H1 (cell line): ENCODE measurements around the gene RABGAP1. TPM values are rescaled to one million over a fixed set of nuclear protein-coding genes. Genes with fewer than 3 reads are reported as not detected.

Source experiments
- CTCF ChIA-PET: fragments of 300-600 bp; sonication (Branson Sonifier 250); formaldehyde crosslinking; loops from one replicate; lab custom pipeline; 2021; ENCODE audit not compliant: partially characterized antibody; lab: Charles Lee
- POLR2A ChIA-PET: fragments of 300-600 bp; sonication (Branson Sonifier 250); formaldehyde crosslinking; loops from one replicate; lab custom pipeline; 2021; ENCODE audit warnings: inconsistent platforms; ENCODE audit not compliant: partially characterized antibody; lab: Charles Lee
- DNase-seq, 2 experiments: peaks; one replicate each; pipeline versions ENCODE4 v3.0.0 to v3.0.0-alpha.2; 2010 to 2022; ENCODE audit warnings: low spot score in 2 of 2, low read depth in 1 of 2, mixed read lengths in 1 of 2
- FAIRE-seq: peaks from 2 replicates; lab custom pipeline; 2011; peaks lifted over from hg19 to GRCh38; lab: Jason Lieb, UNC
- H2AFZ ChIP-seq: 2 replicates; pipeline ENCODE4 v1.8.1; 2012; ENCODE audit warnings: low read length, inconsistent platforms
- H2AK5ac ChIP-seq: 2 replicates; pipeline ENCODE4 v1.6.1; 2013; ENCODE audit warnings: low read depth, low read length
- H2BK120ac ChIP-seq: replicated peaks from 2 replicates; pipeline ENCODE3; 2013; ENCODE audit warnings: low read depth, low read length, inconsistent platforms
- H2BK12ac ChIP-seq: 2 replicates; pipeline ENCODE4 v1.6.1; 2013; ENCODE audit warnings: low read depth, low read length
- H2BK15ac ChIP-seq: 2 replicates; pipeline ENCODE4 v1.6.1; 2013; ENCODE audit warnings: low read length
- H2BK20ac ChIP-seq: 2 replicates; pipeline ENCODE4 v1.6.1; 2013; ENCODE audit warnings: low read length
- H2BK5ac ChIP-seq: 2 replicates; pipeline ENCODE4 v1.6.1; 2013; ENCODE audit warnings: low read depth, low read length
- H3K14ac ChIP-seq: 2 replicates; pipeline ENCODE4 v1.6.1; 2013; ENCODE audit warnings: inconsistent platforms; ENCODE audit not compliant: insufficient read length
- H3K18ac ChIP-seq: 2 replicates; pipeline ENCODE4 v1.6.1; 2013; ENCODE audit warnings: low read length; ENCODE audit errors: extremely low read depth
- H3K23ac ChIP-seq: 2 replicates; pipeline ENCODE4 v1.6.1; 2013; ENCODE audit warnings: inconsistent platforms; ENCODE audit not compliant: insufficient read length
- H3K23me2 ChIP-seq: 2 replicates; pipeline ENCODE4 v1.6.1; 2013; ENCODE audit warnings: low read depth, low read length
- H3K27ac ChIP-seq: 2 replicates; pipeline ENCODE4 v1.6.1; 2011; ENCODE audit warnings: low read depth, low read length, inconsistent platforms
- H3K27me3 ChIP-seq, 4 experiments: replicated peaks in 1 of 4; 1 replicate in 1 of 4; 2 replicates in 3 of 4; pipeline versions ENCODE4 v1.6.1 to v1.8.1; 2011 to 2013; ENCODE audit warnings: low read length in 3 of 4, mild to moderate bottlenecking in 3 of 4, inconsistent platforms in 2 of 4, mixed read lengths in 2 of 4, moderate library complexity in 1 of 4; ENCODE audit not compliant: control insufficient read depth in 3 of 4, insufficient read depth in 3 of 4; ENCODE audit errors: extremely low read depth in 1 of 4
- H3K36me3 ChIP-seq, 4 experiments: 2 replicates each; pipeline versions ENCODE4 v1.6.1 to v1.8.1; 2011 to 2013; ENCODE audit warnings: mild to moderate bottlenecking in 4 of 4, low read length in 3 of 4, moderate library complexity in 2 of 4, control low read depth in 1 of 4, inconsistent platforms in 1 of 4; ENCODE audit not compliant: insufficient read depth in 4 of 4, control insufficient read depth in 2 of 4
- H3K4ac ChIP-seq: replicated peaks from 2 replicates; pipeline ENCODE3; 2013; ENCODE audit warnings: low read length, low read depth, mixed read lengths, inconsistent platforms; ENCODE audit not compliant: insufficient read length
- H3K4me1 ChIP-seq, 4 experiments: replicated peaks in 1 of 4; 1 replicate in 1 of 4; 2 replicates in 3 of 4; pipeline versions ENCODE4 v1.6.1 to v1.8.1; 2011 to 2013; ENCODE audit warnings: low read length in 3 of 4, inconsistent platforms in 2 of 4, mixed read lengths in 1 of 4; ENCODE audit not compliant: insufficient read depth in 4 of 4, control insufficient read depth in 3 of 4
- H3K4me2 ChIP-seq, 2 experiments: 2 replicates each; pipeline versions ENCODE4 v1.6.1 to v1.8.1; 2011 to 2013; ENCODE audit warnings: low read depth in 2 of 2, low read length in 2 of 2, control low read depth in 1 of 2, inconsistent platforms in 1 of 2, mild to moderate bottlenecking in 1 of 2; ENCODE audit not compliant: insufficient read depth in 1 of 2
- H3K4me3 ChIP-seq, 4 experiments: fragments of 200-600, 300-600 bp in 1 of 4; sonication (generic), shearing (Covaris generic), sonication (Bioruptor Twin) in 1 of 4; 2 replicates each; pipeline versions ENCODE4 v1.5.1 to v1.8.1; 2011 to 2016; ENCODE audit warnings: low read length in 4 of 4, low read depth in 3 of 4, control low read depth in 2 of 4, inconsistent platforms in 2 of 4, mild to moderate bottlenecking in 2 of 4, mixed read lengths in 1 of 4, moderate library complexity in 1 of 4; ENCODE audit not compliant: insufficient read depth in 2 of 4; ENCODE audit errors: extremely low read depth in 1 of 4
- H3K56ac ChIP-seq: replicated peaks from 2 replicates; pipeline ENCODE3; 2013; ENCODE audit warnings: low read depth, mild to moderate bottlenecking, mixed read lengths, low read length, inconsistent platforms; ENCODE audit not compliant: insufficient read length
- H3K79me1 ChIP-seq: 2 replicates; pipeline ENCODE4 v1.6.1; 2013; ENCODE audit warnings: low read depth, low read length, control low read depth
- H3K79me2 ChIP-seq, 2 experiments: 2 replicates each; pipeline versions ENCODE4 v1.6.1 to v1.8.1; 2012 to 2013; ENCODE audit warnings: low read length in 2 of 2, mild to moderate bottlenecking in 2 of 2, inconsistent platforms in 1 of 2; ENCODE audit not compliant: insufficient read depth in 2 of 2, control insufficient read depth in 1 of 2
- H3K9ac ChIP-seq, 4 experiments: replicated peaks in 1 of 4; 1 replicate in 1 of 4; 2 replicates in 3 of 4; pipeline versions ENCODE4 v1.6.1 to v1.8.1; 2011 to 2013; ENCODE audit warnings: low read depth in 3 of 4, low read length in 3 of 4, control low read depth in 2 of 4, mild to moderate bottlenecking in 2 of 4, moderate library complexity in 2 of 4, inconsistent platforms in 1 of 4; ENCODE audit errors: extremely low read depth in 1 of 4
- H3K9me3 ChIP-seq, 2 experiments: 2 replicates each; pipeline versions ENCODE4 v1.6.1 to v1.8.1; 2012 to 2013; ENCODE audit warnings: mild to moderate bottlenecking in 2 of 2, moderate library complexity in 2 of 2, control low read depth in 1 of 2, inconsistent platforms in 1 of 2, low read depth in 1 of 2, low read length in 1 of 2, mixed read lengths in 1 of 2; ENCODE audit not compliant: insufficient read depth in 2 of 2
- H4K20me1 ChIP-seq, 2 experiments: replicated peaks in 1 of 2; 2 replicates each; pipeline versions ENCODE3 to v1.8.1; 2011 to 2013; ENCODE audit warnings: inconsistent platforms in 2 of 2, low read length in 2 of 2, mild to moderate bottlenecking in 1 of 2; ENCODE audit not compliant: insufficient read depth in 2 of 2, control insufficient read depth in 1 of 2
- H4K5ac ChIP-seq: 2 replicates; pipeline ENCODE4 v1.6.1; 2013; ENCODE audit warnings: low read length, low read depth, mixed read lengths, inconsistent platforms; ENCODE audit not compliant: insufficient read length
- H4K8ac ChIP-seq: 2 replicates; pipeline ENCODE4 v1.8.0; 2013; ENCODE audit warnings: mild to moderate bottlenecking, moderate library complexity, low read length, inconsistent platforms; ENCODE audit not compliant: insufficient read depth; ENCODE audit errors: extremely low read depth
- H4K91ac ChIP-seq: replicated peaks from 2 replicates; pipeline ENCODE3; 2013; ENCODE audit warnings: low read length, mixed read lengths, inconsistent platforms; ENCODE audit not compliant: insufficient read length
- CHD2 ChIP-seq: IDR thresholded peaks from 2 replicates; pipeline ENCODE4 v1.6.1; 2012; ENCODE audit warnings: low read length, improper control_type of control experiment
- CTCF ChIP-seq, 3 experiments: IDR thresholded peaks; 1 replicate in 2 of 3; 2 replicates in 1 of 3; pipeline versions ENCODE4 v1.5.1 to v1.6.1; 2011; ENCODE audit warnings: low read length in 3 of 3, mild to moderate bottlenecking in 3 of 3, inconsistent platforms in 2 of 3, low read depth in 1 of 3, moderate library complexity in 1 of 3; ENCODE audit not compliant: insufficient read depth in 1 of 3; ENCODE audit errors: control extremely low read depth in 1 of 3
- JUND ChIP-seq: IDR thresholded peaks from 2 replicates; pipeline ENCODE4 v1.6.1; 2011; ENCODE audit warnings: mild to moderate bottlenecking, improper control_type of control experiment, low read length
- KDM4A ChIP-seq: IDR thresholded peaks from one replicate; pipeline ENCODE4 v1.7.1; 2012; ENCODE audit warnings: low read depth, mild to moderate bottlenecking, moderate library complexity, low read length, inconsistent platforms; ENCODE audit not compliant: severe bottlenecking
- RBBP5 ChIP-seq: IDR thresholded peaks from 2 replicates; pipeline ENCODE4 v1.7.1; 2012; ENCODE audit warnings: low read depth, mild to moderate bottlenecking, inconsistent platforms, low read length, moderate library complexity, borderline replicate concordance
- TAF7 ChIP-seq: optimal IDR thresholded peaks from 2 replicates; pipeline ENCODE3; 2011; ENCODE audit warnings: low read depth, mild to moderate bottlenecking, inconsistent platforms, low read length, moderate library complexity, borderline replicate concordance
- USF2 ChIP-seq: IDR thresholded peaks from 2 replicates; pipeline ENCODE4 v1.6.1; 2011; ENCODE audit warnings: low read length, improper control_type of control experiment
- whole genome bisulfite sequencing, 2 experiments: shearing (Covaris generic) in 1 of 2; methylation state at CpG; one replicate each; pipeline versions ENCODE4 v1.1.6 to v1.1.7; 2013 to 2015; ENCODE audit warnings: low lambda C conversion rate in 2 of 2, mixed read lengths in 2 of 2, inconsistent platforms in 1 of 2, low coverage in 1 of 2, missing lambda C conversion rate in 1 of 2; ENCODE audit not compliant: insufficient replicate concordance in 2 of 2, insufficient coverage in 1 of 2, insufficient read length in 1 of 2; ENCODE audit errors: extremely low coverage in 1 of 2, missing lambda C conversion rate in 1 of 2; 5-methylcytosine and 5-hydroxymethylcytosine counted together
- polyA plus RNA-seq, 7 experiments: library from polyadenylated mRNA; depleted of rRNA in 3 of 7; stranded (reverse) in 5 of 7; unstranded in 2 of 7; fragments of >200 nt in 5 of 7; fragments of 200-250 nt in 2 of 7; gene quantifications; 1 replicate in 5 of 7; 2 replicates in 1 of 7; 4 replicates in 1 of 7; pipeline versions ENCODE4 v1.2.1 to v1.2.3, GENCODE V29; 2011 to 2013; ENCODE audit warnings: missing spikeins in 2 of 7, mixed read lengths in 2 of 7
- total RNA-seq: library from RNA; stranded (reverse); fragmentation: NEBNext Ultra II Directional; extraction: Animal tissue kit (Norgen Biotek cat#: 25700); gene quantifications from 2 replicates; pipeline ENCODE4 v1.2.1, GENCODE V29; 2021

The RABGAP1 gene
- total and polyA plus RNA-seq, 2 of the 8 experiments (the other 6 are each of a cell fraction or from before 2014, with no cell fraction given): 15.7 to 38.3 TPM

- Histone ChIP-seq H2BK20ac (no peak overlapping the region), H3K9me3 (no peaks in the 10 kb centered on the region), H3K36me3 (peaks cover 6 to 22% (median 11%) of the 10 kb centered on the region in 4 experiments; a peak in 7 of 8 replicates), H2BK5ac (no peak overlapping the region), H3K4me2 (no peak overlapping the region), H3K14ac (no peak overlapping the region), H3K56ac (no peak overlapping the region), H2AFZ (no peak overlapping the region), H3K27me3 (no peaks in the 10 kb centered on the region), H3K79me1 (peaks cover 2% of the 10 kb centered on the region; the same call in 1 of the 2 replicates), H2BK15ac (no peak overlapping the region), H3K4me3 (no peak overlapping the region), H3K9ac (no peak overlapping the region), H2BK120ac (no peak overlapping the region), H2AK5ac (no peak overlapping the region), H3K4ac (no peak overlapping the region), H3K79me2 (no peaks in the 10 kb centered on the region), H3K23ac (no peak overlapping the region), H3K18ac (no peak overlapping the region), H4K91ac (no peak overlapping the region), H3K23me2 (no peaks in the 10 kb centered on the region), H3K4me1 (peaks cover 0 to 5% (median 2%) of the 10 kb centered on the region in 4 experiments; a peak in 3 of 7 replicates), H4K8ac (no peak overlapping the region), H4K5ac (no peak overlapping the region), H4K20me1 (no peaks in the 10 kb centered on the region), H3K27ac (no peak overlapping the region), H2BK12ac (no peak overlapping the region)
- CTCF ChIA-PET: interaction anchor here (0.9 to 6.3 kb wide), 7 partner anchors 9 to 266 kb away, joined by 3 to 53 read pairs (median 10); no protein-coding TSS in a partner anchor
- FAIRE-seq (no peak), DNase-seq (no peak)
- no peak for TF ChIP-seq KDM4A
- TF ChIP-seq TAF7: no peak
- TF ChIP-seq RBBP5: no peak
- no peak for TF ChIP-seq CHD2
- TF ChIP-seq CTCF (IDR thresholded peaks at IDR 0.05; ENCODE audit: control extremely low read depth in 1 of 3, insufficient read depth in 1 of 3, low read depth in 1 of 3, low read length in 3 of 3): no peak
- TF ChIP-seq USF2: no peak
- TF ChIP-seq JUND: no peak
- POLR2A ChIA-PET: no interaction called here
- WGBS, 2 experiments: 88% methylated on average over 6 of the region's 6 CpGs; no CpG with 5 or more reads in 1 of the 2 experiments
These were observed 142.9 kb downstream of the RABGAP1 start for GRCh38 chr9:123083680-123084079.
